Pancreas (tissue), 10 donors: ENCODE data around the gene SSNA1. TPM values are rescaled to one million over a fixed set of nuclear protein-coding genes. Genes with fewer than 3 reads are reported as not detected.

Experiments
- ATAC-seq, 4 donors: fragments of 200-7000 bp; cut with Tn5 transposase; one replicate each; pipeline versions ENCODE4 v1.8.0 to v1.9.1; 2020; ENCODE audit warnings: mild to moderate bottlenecking in 4 of 4, moderate library complexity in 4 of 4
- DNase-seq, 6 donors: peaks; one replicate each; pipeline ENCODE4 v3.0.0-alpha.2; 2020
- FAIRE-seq: peaks from 2 replicates; lab custom pipeline; 2012; peaks lifted over from hg19 to GRCh38; lab: Jason Lieb, UNC
- H3K27ac ChIP-seq, 4 donors: fragments of 200-600 bp; sonication (generic); 1 replicate in 3 of 4; 2 replicates in 1 of 4; pipeline versions ENCODE4 v1.5.0 to v1.8.0; 2020
- H3K27me3 ChIP-seq, 4 donors: fragments of 200-600 bp; one replicate each; pipeline ENCODE4 v1.8.0; 2021
- H3K36me3 ChIP-seq, 3 donors: fragments of 200-600 bp; sonication (generic) in 1 of 3; one replicate each; pipeline versions ENCODE4 v1.5.0 to v1.8.0; 2020 to 2021
- H3K4me1 ChIP-seq, 3 donors: fragments of 200-600 bp; one replicate each; pipeline ENCODE4 v1.8.0; 2021
- H3K4me3 ChIP-seq, 4 donors: fragments of 200-600 bp; sonication (generic) in 2 of 4; one replicate each; pipeline versions ENCODE4 v1.5.0 to v1.8.0; 2020 to 2021
- H3K9me3 ChIP-seq, 4 donors: fragments of 200-600 bp; one replicate each; pipeline ENCODE4 v1.8.0; 2021
- WGBS, 2 donors: extraction: QIAGEN DNeasy Blood & Tissue Kit; methylation state at CpG; one replicate each; pipeline ENCODE4 v1.1.7; 2013; 5-methylcytosine and 5-hydroxymethylcytosine counted together
- intact Hi-C, 3 donors: fragments of 100-400 bp; cut with DNase I; formaldehyde crosslinking; loops; one replicate each; pipeline versions ENCODE4 v1.11.1 to v1.14.2; 2022
- polyA plus RNA-seq, 2 donors: library from polyadenylated mRNA; stranded (reverse); fragments of 200-250 nt; gene quantifications; one replicate each; pipeline ENCODE4 v1.2.3, GENCODE V29; 2013
- total RNA-seq, 6 donors: library from RNA; stranded (reverse); fragmentation: NEBNext Ultra II Directional in 4 of 6; extraction: Animal tissue kit (Norgen Biotek cat#: 25700) in 4 of 6; gene quantifications; one replicate each; pipeline versions ENCODE4 v1.2.1 to v1.2.4, GENCODE V29; 2021 to 2023
- TF ChIP-seq, protein P1 (sequence below), 4 donors: fragments of 200-600 bp; sonication (generic) in 3 of 4; IDR thresholded peaks; one replicate each; pipeline versions ENCODE4 v1.5.0 to v1.8.0; 2021; ENCODE audit warnings: antibody characterized with exemption in 4 of 4
- donor health status: healthy with polysubstance abuse.
- donor health status: DM: no; HTN: no; CAD: no; lungs with moderate emphysema.
- donor health status: DM: no; HTN: no; CAD: no.
- donor health status: control.
- donor health status: control.
- donor health status: Bipolar disorder and iron deficiency.
- donor health status: DM: yes; HTN: yes; CAD: no.
- donor health status: DM: no; HTN: no; CAD: no.
- donor health status: DM: no; HTN: no; CAD: no.
- donor health status: DM: yes; HTN: yes; CAD: no.

The SSNA1 gene
- total and polyA plus RNA-seq, 8 donors: 30.8 to 81.0 (median 41.1) TPM

DNA sequence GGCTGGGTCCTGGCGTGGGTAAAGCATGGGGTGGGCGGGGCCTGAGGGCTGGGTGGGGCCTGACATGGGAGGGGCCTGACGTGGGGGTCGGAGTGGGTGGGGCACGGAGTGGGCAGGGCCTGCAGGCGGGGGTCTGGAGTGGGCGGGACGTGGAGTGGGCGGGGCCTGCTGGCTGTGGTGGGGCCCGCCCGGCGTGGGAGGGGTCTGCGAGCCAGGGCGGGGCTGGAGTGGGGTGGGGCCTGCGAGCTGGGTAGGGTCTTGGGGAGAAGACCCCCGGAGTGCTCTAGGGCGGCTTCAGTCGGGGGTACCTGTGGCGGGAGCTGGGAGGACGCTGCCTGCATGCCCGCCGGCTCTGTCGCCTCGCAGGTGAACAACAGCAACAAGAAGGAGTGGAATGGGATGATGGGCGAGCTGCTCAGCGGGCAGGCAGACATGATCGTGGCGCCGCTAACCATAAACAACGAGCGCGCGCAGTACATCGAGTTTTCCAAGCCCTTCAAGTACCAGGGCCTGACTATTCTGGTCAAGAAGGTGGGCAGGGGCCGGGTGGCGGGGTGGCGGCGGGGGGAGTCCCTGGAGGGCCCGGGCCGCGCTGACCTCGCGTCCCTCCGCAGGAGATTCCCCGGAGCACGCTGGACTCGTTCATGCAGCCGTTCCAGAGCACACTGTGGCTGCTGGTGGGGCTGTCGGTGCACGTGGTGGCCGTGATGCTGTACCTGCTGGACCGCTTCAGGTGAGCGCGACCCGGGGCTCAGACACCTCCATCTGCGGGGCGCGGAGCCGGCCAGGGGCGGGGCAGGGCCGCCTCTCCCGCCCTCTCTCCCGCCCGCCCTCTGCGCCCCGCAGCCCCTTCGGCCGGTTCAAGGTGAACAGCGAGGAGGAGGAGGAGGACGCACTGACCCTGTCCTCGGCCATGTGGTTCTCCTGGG, 26.7 kb upstream of the SSNA1 start:
- FAIRE-seq (no peak), ATAC-seq (peak in 3 of 4 donors; percentile 8 to 19 (median 17)), DNase-seq (no peak)
- TF ChIP-seq, protein P1, sequence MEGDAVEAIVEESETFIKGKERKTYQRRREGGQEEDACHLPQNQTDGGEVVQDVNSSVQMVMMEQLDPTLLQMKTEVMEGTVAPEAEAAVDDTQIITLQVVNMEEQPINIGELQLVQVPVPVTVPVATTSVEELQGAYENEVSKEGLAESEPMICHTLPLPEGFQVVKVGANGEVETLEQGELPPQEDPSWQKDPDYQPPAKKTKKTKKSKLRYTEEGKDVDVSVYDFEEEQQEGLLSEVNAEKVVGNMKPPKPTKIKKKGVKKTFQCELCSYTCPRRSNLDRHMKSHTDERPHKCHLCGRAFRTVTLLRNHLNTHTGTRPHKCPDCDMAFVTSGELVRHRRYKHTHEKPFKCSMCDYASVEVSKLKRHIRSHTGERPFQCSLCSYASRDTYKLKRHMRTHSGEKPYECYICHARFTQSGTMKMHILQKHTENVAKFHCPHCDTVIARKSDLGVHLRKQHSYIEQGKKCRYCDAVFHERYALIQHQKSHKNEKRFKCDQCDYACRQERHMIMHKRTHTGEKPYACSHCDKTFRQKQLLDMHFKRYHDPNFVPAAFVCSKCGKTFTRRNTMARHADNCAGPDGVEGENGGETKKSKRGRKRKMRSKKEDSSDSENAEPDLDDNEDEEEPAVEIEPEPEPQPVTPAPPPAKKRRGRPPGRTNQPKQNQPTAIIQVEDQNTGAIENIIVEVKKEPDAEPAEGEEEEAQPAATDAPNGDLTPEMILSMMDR (IDR thresholded peaks at IDR 0.05): no peak
- Histone ChIP-seq H3K27ac (no peak overlapping the region), H3K9me3 (no peaks in the 10 kb centered on the region), H3K4me1 (peaks cover 0 to 6% (median 5%) of the 10 kb centered on the region in 3 donors), H3K36me3 (no peaks in the 10 kb centered on the region), H3K4me3 (peak overlapping the region in 1 of 4 donors; percentile 35), H3K27me3 (peaks cover 0 to 10% (median 2%) of the 10 kb centered on the region in 4 donors)
- intact Hi-C loops: no loop called here
- 4 to 6% methylated on average over 52 to 69 of the region's 71 CpGs for WGBS, 2 donors

- peak; percentile 73 to 88 (median 82) for ATAC-seq
- Histone ChIP-seq H3K4me1 (peaks cover 0 to 7% (median 6%) of the 10 kb centered on the region in 3 donors), H3K9me3 (no peaks in the 10 kb centered on the region), H3K27ac (no peak overlapping the region), H3K4me3 (peak overlapping the region in 2 of 4 donors; percentile 12 to 35), H3K36me3 (no peaks in the 10 kb centered on the region), H3K27me3 (peaks cover 0 to 10% (median 2%) of the 10 kb centered on the region in 4 donors)
- peak in 3 of 6 donors; percentile 51 to 76 (median 58) for DNase-seq
- intact Hi-C loops: no loop called here
- WGBS, 2 donors: 9 to 10% methylated on average over 64 to 74 of the region's 74 CpGs
- FAIRE-seq: no peak
- TF ChIP-seq, protein P1 (IDR thresholded peaks at IDR 0.05): no peak
These were observed 25.7 kb upstream of the SSNA1 start for GRCh38 chr9:137162505-137163364.

GRCh38 chr9:137163365-137163715, 25.1 kb upstream of the SSNA1 start:
- ATAC-seq: peak in 2 of 4 donors; percentile 5 to 40
- intact Hi-C loops: no loop called here
- FAIRE-seq: no peak
- no peak overlapping the region for H3K27ac ChIP-seq
- H3K36me3 ChIP-seq: no peaks in the 10 kb centered on the region
- no peaks in the 10 kb centered on the region for H3K9me3 ChIP-seq
- 30 to 34% methylated on average over 19 to 26 of the region's 26 CpGs for WGBS, 2 donors
- TF ChIP-seq, protein P1 (IDR thresholded peaks at IDR 0.05): no peak
- DNase-seq: no peak
- H3K4me1 ChIP-seq: peaks cover 0 to 13% (median 12%) of the 10 kb centered on the region in 3 donors
- H3K27me3 ChIP-seq: peaks cover 0 to 10% (median 2%) of the 10 kb centered on the region in 4 donors
- H3K4me3 ChIP-seq: peak overlapping the region in 2 of 4 donors; percentile 12 to 35

- WGBS, 2 donors: 80 to 81% methylated on average over 22 of the region's 22 CpGs
- H3K27ac ChIP-seq: no peak overlapping the region
- H3K9me3 ChIP-seq: no peaks in the 10 kb centered on the region
- intact Hi-C loops: no loop called here
- H3K4me3 ChIP-seq: no peak overlapping the region
- H3K4me1 ChIP-seq: peaks cover 0 to 14% (median 14%) of the 10 kb centered on the region in 3 donors
- FAIRE-seq (no peak), ATAC-seq (no peak), DNase-seq (no peak)
- peaks cover 0 to 10% (median 2%) of the 10 kb centered on the region in 4 donors for H3K27me3 ChIP-seq
- TF ChIP-seq, protein P1 (IDR thresholded peaks at IDR 0.05): no peak
- H3K36me3 ChIP-seq: no peaks in the 10 kb centered on the region
These were observed 24.7 kb upstream of the SSNA1 start for GRCh38 chr9:137163805-137164204.
